HG03103 (cell line): ENCODE measurements around the gene GLTP.
"Not testable (repeated sequence)": the region's sequence is repeated elsewhere in the genome, so short reads cannot be mapped to it uniquely, and the experiment has no call there.

ENCODE experiments used
- ATAC-seq: cut with Tn5 transposase; IDR thresholded peaks from one replicate; pipeline ENCODE4 v1.9.1; 2021; ENCODE audit warnings: low read depth; ENCODE audit not compliant: unreplicated experiment

Gene GLTP

DNA sequence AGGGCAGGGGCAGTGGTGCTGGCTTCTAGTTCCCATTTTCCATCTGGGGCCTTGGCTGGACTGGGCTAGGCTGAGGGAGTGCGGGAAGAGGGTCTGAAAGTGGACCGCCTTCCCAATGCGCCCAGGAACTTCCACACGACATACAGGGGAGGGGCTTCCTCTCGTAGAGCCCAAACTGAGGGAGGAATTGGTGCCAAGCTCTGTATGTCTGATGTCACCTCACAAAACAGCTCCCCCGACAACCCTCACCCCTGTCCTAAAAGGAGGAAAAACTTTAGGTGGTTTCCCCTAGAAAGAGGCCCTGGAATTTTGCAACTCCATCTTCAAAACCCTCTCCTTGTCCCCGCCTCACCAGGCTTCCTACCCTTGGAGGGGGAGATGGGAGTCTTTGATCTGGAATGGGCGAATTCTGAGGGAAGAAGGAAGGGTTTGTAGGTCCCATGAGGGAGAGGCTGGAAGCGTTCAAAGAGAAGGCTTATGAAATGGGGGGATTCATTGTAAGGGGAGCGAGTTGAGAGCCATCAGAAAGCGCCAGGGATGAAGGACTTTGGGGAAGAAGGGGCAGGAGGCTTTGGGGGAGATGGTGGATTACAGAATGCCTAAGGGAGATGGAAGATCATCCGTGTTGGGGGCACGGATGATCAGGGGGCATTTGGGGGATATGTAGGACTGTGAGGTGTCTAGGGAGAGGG, 844 bp downstream of the GLTP start:
- ATAC-seq: no peak

DNA sequence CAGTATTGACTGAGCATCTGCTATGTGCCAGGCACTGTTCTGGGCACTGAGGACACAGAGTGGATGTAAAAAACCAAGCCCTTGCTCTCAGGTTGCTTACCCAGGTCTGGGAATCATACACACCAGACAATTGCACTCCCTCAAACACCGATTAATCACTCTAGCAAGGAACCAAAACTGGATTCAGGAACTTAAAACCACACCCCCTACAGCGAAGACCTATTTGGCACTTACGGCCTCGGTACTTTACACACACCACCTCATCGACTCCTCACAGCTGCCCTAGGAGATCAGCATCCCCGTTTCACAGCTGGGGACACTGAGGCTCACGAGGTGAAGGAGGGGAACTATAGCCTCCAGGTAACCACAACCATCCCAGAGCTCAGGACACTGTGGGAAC, 1.6 kb downstream of the GLTP start:
- ATAC-seq: no peak

DNA sequence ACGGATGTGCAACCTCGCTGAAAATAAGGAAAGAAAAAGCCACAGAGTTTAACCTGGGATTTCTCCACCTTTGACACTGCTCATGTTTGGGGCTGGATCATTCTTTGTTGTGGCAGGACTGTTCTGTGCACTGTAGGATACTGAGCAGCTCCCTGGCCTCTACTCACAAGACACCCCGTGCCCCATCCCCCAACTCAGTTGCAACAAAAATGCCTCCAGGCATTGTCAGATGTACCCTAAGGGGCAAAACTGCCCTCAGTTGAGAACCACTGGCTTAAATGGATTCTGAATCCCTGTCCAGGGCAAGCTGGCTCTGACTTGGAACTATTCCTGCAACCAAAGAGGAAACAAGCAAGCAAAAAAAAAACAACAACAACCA, 2.1 kb downstream of the GLTP start:
- no peak for ATAC-seq

DNA sequence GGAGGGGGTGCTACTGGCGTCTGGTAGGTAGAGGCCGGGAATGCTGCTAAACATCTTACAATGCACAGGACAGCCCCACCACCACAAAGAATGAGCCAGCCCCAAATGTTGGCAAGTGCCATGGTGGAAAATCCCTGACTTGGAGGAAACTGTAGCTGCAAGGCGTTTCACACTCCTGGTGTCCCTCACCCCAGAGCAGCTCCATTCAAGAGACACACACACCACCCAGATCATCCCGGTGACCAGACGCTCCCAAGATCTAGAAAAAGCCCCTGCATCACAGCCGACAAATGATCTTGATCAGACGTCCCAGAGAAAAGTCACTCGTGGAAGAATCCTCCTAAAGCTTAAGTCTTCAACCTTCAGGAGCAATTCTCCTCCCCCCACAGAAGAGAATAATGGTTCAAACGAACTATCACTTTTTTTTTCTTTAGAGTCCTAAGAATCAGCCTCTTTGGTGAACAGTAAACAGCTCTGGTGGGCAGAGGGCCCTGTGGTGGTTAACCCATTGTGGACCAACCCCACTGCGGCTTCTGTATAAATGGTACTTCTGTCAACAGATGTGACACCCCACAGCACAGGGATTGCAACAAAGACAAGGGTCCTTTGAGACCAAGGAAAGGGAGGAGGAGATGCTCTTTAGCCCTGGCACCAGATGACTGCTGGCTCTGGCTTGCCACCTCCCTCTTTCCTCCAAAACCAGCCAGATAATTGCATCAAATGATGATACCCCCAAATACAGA, 2.7 kb downstream of the GLTP start:
- ATAC-seq: no peak

DNA sequence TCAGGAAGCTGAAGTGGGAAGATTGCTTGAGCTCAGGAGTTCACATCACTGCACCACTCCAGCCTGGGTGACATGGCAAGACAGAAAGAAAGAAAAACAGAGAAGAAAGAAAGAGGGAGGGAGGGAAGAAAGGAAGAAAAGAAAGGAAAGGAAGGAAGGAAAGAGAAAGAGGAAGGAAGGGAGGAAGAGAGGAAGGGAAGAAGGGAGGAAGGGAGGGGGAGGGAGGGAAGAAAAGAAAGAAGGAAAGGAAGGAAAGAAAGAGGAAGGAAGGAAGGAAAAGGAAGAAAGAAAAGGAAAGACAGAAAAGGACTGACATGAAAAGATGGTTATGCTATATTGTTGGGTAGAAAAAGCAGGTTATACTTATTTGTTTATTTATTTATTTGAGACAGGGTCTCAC, 3.9 kb downstream of the GLTP start:
- ATAC-seq: no peak

DNA sequence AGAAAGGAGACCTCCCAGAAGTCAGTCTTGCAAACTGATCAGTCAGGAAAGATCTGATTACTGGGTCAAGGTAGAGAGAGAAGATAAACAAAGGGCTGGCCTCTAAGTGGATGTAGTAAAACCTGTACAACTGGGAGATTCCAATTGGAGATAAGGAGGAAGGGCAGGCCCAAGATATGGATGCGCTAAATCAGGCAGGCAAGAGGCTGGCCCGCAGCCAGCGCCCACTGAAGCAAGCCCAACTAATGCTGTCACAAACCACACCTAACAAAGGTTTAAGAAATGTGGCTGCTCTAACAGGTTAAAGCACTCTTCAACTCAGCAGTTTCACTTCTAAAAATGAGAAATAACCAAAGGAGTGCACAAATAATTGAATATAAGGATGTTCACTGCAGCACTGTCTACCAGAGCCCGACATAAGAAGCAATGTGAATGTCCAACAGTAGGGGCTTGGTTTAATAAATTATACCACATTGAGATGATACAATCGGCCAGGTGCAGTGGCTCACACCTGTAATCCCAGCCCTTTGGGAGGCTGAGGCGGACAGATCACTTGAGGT, 4.7 kb downstream of the GLTP start:
- ATAC-seq: no peak

DNA sequence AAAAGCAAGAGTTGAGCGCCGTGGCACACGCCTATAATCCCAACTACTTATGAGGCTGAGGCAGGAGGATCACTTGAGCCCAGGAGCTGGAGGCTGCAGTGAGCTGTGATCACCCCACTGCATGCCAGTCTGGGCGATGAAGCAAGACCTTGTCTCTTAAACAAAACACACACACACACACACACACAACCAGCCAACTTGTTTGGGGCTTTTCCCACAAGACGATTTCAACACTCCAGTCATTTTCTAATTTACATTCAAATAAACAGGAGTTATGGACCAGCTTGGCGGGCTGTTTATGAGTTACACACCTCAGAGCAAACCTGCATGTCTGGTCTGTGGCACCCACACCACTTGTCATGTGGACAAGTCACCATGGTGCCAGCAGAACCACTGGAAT, 6.7 kb downstream of the GLTP start:
- no peak for ATAC-seq

DNA sequence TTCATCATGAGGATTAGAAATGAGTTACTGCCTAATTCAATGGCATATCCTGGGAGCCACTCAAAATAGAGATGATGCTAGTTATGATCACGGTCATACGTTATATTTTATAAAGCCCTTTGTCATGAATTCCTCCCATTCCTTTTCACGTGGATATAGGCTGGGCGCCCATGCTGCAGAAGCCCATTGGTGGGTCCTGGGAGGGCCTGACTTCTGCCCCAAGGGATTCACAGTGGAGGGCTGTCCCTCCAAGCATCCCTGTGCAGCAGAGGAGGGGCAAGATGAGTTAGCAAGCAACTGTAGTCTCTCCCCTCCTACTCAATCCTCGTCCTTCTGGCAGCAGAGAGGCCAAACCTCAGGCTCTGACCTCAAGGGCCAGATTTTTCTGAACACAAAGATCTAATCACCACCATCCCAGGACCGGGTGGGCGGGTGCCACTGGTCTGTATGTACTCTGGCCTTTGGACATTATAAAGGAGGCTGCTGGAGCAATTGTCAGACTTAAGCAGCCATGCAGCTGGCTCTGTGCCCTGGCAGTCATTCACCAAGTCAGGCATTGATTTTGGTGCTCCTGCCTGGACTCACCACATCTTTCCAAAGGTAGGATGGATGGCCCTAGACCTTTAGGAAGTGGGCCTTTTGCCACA, 8.6 kb downstream of the GLTP start:
- no peak for ATAC-seq

DNA sequence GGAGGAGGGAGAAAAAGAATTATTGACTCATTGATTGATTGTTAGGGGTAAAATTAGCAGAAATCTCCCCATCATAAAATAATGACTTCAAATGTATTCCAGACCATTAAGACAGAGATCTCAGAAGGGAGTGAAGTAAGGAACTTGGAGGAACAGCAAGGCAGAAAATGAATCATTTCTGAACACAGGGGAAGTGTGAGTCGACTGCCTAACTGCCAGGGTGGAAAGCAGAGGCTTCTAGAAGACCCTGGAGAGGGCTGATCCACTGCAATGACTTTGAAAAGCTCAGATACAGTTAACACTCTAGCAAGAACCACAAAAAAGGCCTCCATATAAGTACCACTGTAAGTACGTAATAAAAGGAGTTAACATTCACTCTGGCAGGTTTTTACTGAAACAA, 9.7 kb downstream of the GLTP start:
- no peak for ATAC-seq

DNA sequence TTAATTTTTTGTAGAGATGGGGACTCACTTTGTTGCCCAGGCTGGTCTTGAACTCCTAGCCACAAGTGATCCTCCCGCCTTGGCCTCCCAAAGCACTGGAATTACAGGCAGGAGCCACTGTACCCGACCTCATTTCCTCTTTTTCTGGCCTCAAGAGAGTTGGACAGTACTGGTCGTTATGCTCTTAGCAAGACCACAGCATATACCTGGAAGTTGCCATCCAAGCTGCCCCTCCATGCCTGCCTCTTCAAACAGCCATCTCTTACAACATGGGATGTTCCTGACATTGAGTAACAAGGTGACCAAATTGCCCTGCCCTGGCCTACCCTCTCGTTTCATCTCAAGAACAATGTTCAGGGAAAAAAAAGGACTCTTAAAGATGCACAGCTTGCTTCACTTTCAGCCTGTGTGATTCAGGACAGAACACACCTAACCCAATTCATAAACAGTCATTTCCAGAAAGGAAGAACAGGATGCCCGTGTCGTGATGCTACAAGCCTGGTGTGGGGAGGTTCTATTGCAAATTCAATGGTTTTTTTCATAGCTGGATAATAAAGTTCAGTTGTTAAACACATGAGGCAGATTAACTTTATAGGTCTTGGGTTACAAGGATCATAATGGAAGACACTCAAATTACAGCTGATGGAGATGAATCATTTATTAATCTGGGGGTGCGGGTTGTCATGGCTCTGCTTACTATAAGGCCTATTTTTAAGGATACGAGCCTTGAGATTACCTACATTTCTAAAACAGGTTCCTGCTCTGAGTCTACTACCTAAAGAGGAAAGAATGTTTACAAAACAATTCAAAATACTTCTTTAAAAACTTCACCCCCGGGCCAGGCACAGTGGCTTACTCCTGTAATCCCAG, 11.9 kb downstream of the GLTP start:
- ATAC-seq: no peak

DNA sequence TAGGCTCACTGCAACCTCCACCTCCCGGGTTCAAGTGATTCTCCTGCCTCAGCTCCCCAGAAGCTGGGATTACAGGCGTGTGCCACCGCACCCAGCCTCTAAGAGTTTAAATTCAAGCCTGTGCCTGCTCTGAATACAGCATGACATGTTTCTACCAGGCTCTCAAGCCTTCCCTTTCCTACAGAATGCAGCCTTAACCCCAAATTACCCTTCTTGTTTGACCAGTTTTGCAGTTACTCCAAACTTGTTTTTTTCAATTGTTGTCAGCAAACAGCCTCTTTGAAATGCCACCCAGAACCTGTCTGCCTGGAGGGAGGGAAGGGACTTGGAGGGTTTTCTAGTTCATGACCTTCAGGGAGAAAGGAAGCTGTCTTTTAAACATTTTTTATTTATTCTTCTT, 15.4 kb downstream of the GLTP start:
- no peak for ATAC-seq

DNA sequence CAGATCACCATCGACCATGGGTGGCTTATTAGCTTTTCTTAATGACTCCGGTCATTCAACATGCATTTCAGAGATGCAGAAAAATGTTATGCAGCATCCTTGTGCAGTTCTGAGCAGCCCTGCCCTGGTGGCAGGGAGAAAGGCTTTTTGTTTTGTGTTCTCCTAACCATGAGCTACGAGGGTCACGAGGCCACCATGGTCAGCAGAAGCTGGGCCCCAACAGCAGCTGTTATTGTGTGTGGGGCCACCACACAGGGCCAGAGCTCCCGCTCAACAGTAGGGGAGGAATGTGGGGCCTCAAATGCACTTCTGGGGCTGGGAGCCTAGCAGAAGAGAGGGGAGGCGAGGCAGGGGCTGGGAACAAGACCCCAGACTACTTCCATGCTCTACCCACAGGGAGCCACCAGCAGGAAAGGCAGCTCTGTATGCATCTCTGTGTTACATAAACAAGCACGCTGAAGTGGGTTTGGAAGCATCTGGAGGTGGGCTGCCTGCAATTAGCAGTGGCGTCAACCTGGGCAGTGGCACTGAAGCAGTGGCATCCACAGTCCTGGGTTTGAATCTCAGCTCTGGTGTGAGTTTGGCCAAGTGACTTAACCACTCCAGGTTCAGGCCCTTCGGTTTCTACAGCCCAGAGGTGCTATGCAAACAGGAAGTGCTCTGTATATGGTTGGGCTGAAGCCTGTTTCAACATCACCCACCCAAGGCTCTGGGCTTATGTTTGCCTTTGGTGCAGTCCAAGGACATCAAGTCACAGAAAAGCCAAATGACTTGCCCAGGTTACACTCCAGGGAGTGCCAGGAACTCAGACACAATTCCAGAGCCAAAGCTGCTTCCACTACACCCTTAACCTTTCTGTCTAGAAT, 16.3 kb downstream of the GLTP start:
- ATAC-seq: no peak

DNA sequence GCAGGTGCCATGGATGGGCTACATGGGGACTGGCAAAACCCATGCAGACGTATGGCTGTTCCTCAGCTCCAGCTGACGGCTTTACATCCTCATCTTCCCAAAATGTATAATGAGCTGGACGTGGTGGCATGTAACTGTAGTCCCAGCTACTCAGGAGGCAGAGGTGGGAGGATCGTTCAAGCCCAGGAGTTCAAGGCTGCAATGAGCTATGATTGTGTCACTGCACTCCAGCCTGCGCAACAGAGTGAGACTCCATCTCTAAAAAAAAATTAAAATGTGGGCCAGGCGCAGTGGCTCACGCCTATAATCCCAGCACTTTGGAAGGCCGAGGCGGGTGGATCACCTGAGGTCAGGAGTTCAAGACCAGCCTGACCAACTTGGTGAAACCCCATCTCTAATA, 17.9 kb downstream of the GLTP start:
- ATAC-seq: not testable (repeated sequence)

DNA sequence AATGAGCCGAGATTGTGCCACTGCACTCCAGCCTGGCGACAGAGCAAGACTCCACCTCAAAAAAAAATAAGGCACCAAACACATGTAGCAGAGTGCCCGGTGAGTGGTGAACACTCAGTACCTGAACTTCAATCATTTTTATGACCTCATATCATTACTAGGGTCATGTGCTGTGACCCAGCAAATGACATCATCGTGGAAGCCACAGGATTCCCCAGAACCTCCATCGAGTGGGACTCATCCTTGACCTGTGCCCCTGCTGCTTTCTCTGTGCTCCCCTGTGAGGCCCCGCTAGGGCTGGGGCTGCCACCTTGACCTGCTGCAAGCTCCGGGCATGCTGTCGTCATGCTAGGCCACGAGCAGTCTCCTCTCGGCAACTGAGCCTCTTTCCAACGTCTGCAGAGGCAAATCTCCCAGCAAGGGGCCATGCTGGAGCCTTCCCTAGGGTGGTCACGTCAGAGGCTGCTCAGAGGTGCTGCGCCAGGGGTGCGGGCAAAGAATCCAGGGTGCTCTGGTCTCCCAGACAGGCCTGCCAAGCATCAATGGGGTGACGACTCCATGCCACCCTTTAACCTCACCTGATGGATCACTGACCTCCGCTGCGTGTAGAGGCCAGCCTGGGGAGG, 18.5 kb downstream of the GLTP start:
- ATAC-seq: no peak

DNA sequence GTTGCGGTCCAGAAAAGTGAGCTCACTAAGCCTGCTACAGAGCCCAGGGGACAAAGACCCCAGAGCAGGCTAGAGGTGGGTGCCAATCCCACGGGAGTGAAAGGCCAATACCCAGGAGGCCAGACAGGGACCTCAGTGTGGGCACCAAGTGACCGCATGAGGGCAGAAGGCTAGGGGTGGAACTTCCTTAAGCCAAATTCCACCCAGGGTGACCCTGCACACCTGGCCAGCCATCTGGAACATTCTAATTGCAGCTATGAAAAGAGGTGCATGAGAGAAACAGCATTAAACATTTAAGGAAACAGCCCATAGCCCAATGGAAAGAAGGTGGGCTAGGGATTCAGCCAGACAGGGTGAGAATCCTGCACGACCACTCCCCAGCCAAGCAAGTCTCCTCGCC, 19.4 kb downstream of the GLTP start:
- no peak for ATAC-seq

DNA sequence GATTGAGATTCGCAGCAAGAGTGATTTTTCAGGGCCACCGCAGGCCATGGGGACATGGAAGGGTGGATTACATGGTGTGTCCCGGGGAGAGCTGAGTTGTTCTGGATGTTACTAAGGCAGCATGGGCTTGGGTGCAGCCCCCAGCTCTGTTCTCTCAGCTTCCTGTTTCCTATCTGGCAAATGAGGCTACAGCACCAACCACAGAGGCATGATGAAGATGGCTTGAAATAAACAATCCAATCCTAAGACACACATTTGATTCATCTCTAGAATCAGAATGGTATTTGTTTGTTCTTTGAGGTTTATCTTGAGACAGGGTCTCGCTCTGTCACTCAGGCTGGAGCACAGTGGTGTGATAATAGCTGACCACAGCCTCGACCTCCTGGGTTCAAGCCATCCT, 21.6 kb downstream of the GLTP start:
- ATAC-seq: no peak

DNA sequence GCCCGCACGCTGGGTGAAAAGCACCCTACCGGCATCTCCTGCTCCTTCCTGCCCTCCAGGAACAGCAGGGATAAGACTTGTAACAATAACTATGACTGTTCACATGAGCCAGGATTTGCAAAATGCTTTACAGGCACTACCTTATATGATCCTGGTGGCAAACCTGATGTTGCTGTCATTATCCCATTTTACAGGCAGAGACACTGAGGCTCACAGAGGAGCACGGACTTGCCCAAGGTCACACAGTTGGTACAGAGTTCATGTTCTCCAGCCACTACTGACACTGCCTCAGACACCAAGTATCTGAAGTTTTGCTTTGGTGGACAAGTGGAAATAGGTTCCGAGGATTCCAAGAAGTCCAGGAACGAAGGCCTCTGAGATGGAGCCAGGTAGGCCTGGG, 22.6 kb downstream of the GLTP start:
- ATAC-seq: no peak

DNA sequence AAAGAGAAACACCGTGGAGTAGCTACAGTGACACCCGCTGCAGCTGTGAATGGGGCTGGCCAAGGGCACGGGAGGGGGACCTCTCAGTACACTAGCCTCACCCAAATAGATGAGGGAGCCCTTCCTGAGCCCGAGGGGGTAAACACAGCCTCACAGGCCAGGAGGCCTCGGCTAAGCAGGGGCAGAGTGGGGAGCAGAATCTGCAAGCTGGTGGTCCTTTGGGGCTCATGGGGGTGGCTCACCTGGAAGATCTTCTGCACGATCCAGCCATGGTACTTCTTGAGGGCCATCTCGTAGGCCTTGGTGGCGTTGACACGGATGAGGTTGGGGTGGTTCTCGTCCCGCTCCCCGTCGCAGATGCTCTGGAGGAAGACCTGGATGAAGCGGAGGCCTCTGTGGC, 25.0 kb downstream of the GLTP start:
- no peak for ATAC-seq

DNA sequence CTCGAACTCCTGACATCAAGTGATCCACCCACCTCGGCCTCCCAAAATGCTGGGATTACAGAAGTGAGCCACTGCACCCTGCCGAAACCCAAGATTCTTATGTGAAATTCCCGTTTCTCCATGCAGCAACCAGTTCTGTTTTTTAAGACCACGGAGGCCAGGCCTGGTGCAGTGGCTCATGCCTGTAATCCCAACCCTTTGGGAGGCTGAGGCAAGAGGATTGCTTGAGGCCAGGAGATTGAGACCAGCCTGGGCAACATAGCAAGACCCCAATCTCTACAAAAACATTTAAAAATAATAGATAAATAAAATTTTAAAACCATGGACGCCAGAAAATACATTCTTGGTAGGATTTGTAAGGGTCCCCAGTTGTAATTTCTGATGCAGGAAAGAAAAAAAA, 29.8 kb downstream of the GLTP start:
- ATAC-seq: not testable (repeated sequence)
